ENCODE results near the gene TSC2.

Gene TSC2

DNA sequence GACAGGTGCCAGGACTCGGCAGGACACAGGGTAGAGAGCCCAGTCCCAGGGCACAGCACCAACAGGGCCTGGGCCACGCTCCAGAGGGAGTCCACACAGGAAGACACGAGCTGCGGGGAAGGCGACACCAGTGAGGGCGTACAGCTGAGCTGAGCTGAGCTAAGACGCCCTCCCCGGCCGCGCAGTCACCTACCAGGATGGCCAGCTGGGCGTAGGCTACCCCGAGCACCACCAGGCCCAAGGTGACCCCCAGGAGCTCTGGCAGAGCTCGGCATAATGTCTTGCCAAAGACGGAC lies 42.6 kb downstream of the TSC2 start:
- H3K27ac ChIP-seq = no peak overlapping the region
- TF ChIP-seq, protein P1, sequence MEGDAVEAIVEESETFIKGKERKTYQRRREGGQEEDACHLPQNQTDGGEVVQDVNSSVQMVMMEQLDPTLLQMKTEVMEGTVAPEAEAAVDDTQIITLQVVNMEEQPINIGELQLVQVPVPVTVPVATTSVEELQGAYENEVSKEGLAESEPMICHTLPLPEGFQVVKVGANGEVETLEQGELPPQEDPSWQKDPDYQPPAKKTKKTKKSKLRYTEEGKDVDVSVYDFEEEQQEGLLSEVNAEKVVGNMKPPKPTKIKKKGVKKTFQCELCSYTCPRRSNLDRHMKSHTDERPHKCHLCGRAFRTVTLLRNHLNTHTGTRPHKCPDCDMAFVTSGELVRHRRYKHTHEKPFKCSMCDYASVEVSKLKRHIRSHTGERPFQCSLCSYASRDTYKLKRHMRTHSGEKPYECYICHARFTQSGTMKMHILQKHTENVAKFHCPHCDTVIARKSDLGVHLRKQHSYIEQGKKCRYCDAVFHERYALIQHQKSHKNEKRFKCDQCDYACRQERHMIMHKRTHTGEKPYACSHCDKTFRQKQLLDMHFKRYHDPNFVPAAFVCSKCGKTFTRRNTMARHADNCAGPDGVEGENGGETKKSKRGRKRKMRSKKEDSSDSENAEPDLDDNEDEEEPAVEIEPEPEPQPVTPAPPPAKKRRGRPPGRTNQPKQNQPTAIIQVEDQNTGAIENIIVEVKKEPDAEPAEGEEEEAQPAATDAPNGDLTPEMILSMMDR (conservative IDR thresholded peaks at IDR 0.05) = no peak
- TF ChIP-seq ZFX (IDR thresholded peaks at IDR 0.05) = no peak

DNA sequence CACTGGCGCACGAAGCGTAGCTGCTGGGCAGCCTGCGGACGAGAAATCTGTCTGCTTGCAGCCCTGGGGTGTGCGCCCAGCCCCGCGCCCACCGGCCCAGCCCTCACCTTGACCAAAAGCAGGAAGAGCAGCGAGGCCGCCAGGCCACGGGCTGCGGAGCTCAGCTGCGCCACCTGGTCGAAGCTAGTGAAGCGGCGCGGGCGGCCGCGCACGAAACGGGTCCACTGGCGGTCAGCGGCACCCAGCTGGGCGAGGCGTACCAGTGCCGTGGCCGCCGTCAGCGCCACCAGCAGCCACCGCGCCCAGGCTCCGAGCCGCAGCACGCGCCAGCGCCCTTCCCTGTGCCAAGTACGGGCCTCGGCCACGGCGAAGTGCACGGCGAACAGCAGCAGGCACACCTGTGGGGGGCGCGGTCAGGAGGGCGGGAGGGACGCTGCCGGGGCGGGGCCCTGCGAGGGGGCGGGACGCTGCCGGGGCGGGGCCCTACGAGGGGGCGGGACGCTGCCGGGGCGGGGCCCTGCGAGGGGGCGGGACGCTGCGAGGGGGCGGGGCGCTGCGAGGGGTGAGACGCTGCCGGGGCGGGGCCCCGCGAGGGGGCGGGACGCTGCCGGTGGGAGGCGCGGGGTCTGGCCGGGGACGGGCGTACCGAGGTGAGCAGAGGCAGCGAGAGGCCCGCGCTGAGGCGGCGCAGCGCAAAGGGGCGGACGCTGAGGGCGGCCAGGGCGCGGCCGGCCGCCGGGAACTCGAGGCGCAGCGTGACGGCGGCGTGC lies 43.2 kb downstream of the TSC2 start:
- no peak overlapping the region for H3K27ac ChIP-seq
- TF ChIP-seq, protein P1 (conservative IDR thresholded peaks at IDR 0.05) = no peak
- TF ChIP-seq ZFX (IDR thresholded peaks at IDR 0.05) = no peak

DNA sequence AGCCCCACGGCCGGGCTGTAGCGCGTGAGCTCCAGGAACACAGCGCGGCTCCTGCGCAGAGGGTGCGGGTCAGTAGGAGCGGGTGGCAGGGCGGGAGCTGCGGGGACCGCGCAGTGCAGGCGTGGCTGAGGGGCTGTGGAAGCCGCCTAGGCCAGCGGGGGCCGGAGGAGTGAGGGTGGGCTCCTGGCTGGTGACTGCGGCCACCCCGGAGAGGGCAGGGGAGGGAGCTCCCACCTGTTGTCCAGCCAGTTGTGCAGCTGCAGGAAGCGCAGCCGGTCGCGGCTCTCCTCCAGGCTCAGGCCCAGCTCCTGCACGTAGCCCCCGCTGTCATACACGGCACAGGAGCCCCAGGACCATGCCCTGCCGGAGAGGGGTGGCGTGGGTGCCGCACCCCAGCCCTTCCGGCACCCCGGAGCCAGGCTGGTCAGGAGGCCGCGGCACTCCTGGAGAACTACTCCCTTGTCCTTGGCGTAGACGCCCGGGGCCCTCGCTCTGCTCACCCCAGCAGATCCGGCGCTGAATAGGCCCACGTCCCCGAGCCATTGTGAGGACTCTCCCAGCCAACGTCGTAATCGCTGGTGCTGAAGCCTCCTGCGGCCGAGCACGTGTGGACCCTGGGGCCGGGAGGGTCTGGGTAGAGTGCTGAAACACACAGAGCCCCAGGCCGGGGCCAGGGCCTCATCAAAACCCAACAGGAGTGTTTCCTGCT lies 43.9 kb downstream of the TSC2 start:
- no peak overlapping the region for H3K27ac ChIP-seq
- TF ChIP-seq ZFX (IDR thresholded peaks at IDR 0.05) = no peak
- TF ChIP-seq, protein P1 (conservative IDR thresholded peaks at IDR 0.05) = no peak

DNA sequence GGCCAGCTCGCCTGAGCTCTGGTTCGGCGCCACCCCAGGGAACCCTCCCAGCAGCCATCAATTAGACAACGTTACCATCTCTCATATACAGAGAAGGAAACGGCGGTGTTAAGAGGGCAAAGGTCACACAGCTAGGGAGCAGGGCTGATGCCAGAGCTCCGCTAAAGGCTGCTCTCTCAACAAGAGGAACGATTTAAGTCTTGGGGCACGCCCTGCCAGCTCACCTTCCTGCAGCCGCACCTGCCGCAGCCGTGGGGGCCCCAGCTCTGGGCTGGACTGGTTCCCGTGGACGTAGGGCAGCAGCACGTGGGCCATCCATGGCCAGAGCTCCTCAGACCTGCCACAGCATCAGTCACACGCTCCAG lies 44.5 kb downstream of the TSC2 start:
- no peak overlapping the region for H3K27ac ChIP-seq
- TF ChIP-seq, protein P1 (conservative IDR thresholded peaks at IDR 0.05) = no peak
- no peak for TF ChIP-seq ZFX (IDR thresholded peaks at IDR 0.05)

DNA sequence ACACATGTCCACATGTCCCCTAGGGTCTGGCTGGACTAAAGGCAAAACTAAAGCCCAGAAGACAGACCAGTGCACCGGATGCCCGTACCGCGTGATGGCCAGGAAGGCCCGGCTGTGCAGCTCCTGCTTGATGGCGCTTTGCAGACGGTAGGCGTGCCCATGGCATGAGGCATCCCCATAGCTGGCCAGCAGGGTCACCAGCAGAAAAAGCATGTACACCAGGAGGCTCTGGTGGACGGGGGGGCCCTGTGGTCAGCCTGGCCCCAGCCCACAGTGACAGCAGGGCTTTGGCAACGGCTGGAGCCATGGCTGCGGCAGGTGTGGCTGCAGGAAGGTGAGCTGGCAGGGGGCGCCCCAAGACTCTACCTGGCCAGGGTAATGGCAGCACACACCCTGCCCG lies 45.1 kb downstream of the TSC2 start:
- H3K27ac ChIP-seq = no peak overlapping the region

DNA sequence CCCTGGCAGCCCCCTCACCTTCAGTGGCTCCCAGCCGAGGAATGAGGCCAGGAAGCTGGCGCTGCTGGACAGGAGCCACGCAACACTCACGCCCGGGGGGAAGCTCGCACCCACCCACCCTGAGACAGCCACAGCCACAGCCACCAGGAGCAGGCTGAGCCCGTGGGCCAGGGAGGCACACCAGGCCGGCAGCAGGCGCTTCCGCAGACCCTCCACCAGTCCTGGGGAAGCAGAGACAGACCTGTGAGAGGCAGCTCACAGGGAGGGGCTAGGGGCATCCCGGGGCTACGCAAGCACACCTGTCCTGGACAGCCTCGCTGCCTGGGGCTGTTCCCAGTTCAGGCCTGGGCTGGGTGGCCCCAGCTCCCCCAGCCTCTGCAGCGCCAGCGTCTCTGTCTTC lies 46.0 kb downstream of the TSC2 start:
- H3K27ac ChIP-seq = no peak overlapping the region
- TF ChIP-seq ZFX (IDR thresholded peaks at IDR 0.05) = no peak
- TF ChIP-seq, protein P1 (conservative IDR thresholded peaks at IDR 0.05) = no peak

More for the DNA sequence above, 45.1 kb downstream of the TSC2 start:
- TF ChIP-seq, protein P1 (conservative IDR thresholded peaks at IDR 0.05) = no peak
- no peak for TF ChIP-seq ZFX (IDR thresholded peaks at IDR 0.05)

DNA sequence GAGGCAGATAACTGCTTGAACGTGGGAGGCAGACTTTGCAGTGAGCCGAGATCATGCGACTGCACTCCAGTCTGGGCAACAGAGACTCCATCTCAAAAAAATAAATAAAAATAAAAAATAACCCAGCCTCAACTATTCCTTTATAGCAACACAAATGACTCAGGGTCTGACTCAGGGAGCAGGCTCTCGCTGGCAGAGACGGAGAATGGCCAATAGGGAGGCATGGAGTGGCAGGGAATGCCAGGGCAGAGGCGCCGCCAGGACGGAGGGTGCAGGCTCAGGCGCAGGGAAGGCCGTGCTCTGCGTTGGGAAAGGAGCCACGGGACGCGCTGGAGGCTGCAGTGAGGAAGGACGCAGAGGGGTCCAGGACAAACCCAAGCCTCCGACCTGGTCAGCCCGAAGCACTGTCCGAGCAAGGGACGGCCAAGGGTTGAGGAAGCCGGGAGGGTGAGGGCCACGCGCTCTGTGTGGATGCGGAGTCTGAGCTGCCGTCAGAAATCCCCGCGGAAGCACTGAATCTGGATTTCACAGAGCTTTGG lies 47.6 kb downstream of the TSC2 start:
- TF ChIP-seq, protein P1 (conservative IDR thresholded peaks at IDR 0.05) = no peak
- TF ChIP-seq ZFX (IDR thresholded peaks at IDR 0.05) = no peak
- no peak overlapping the region for H3K27ac ChIP-seq
